SK-N-SH (cell line): ENCODE results near the gene ZNF580. TPM values are rescaled to one million over a fixed set of nuclear protein-coding genes. Genes with fewer than 3 reads are reported as not detected.

ENCODE experiments used
- CTCF ChIA-PET: fragments of 300-600, 350-600 bp; formaldehyde crosslinking; extraction: SDS; loops from one replicate; lab custom pipeline; 2021; lab: Yijun Ruan, JAX
- POLR2A ChIA-PET: fragments of 350-600 bp; sonication (Branson Sonifier 250); formaldehyde crosslinking; extraction: SDS; loops from one replicate; lab custom pipeline; 2020; ENCODE audit warnings: antibody characterized with exemption, inconsistent platforms; lab: Yijun Ruan, JAX
- DNase-seq: peaks from one replicate; pipeline ENCODE4 v3.0.0; 2012
- H2AFZ ChIP-seq: fragments of 200-600 bp; sonication (generic); 2 replicates; pipeline ENCODE4 v1.8.1; 2016; ENCODE audit warnings: antibody characterized with exemption, mild to moderate bottlenecking, low read depth
- H3F3A ChIP-seq: fragments of 200-600 bp; sonication (generic); replicated peaks from 2 replicates; pipeline ENCODE3; 2016; ENCODE audit warnings: antibody characterized with exemption, mild to moderate bottlenecking; ENCODE audit not compliant: insufficient read depth
- H3K27ac ChIP-seq, 2 experiments: fragments of 200-500 bp in 1 of 2; fragments of 200-600 bp in 1 of 2; sonication (Bioruptor generic) in 1 of 2; sonication (generic), shearing (Covaris generic) in 1 of 2; 2 replicates each; pipeline versions ENCODE4 v1.5.1 to v1.6.1; 2014 to 2016; ENCODE audit warnings: low read depth in 2 of 2, inconsistent platforms in 1 of 2, low read length in 1 of 2, mild to moderate bottlenecking in 1 of 2, mixed read lengths in 1 of 2
- H3K27me3 ChIP-seq: fragments of 200-600 bp; sonication (generic), shearing (Covaris generic); 2 replicates; pipeline ENCODE4 v1.6.1; 2016; ENCODE audit warnings: mixed run types; ENCODE audit not compliant: insufficient read depth
- H3K36me3 ChIP-seq, 2 experiments: fragments of 200-500 bp in 1 of 2; fragments of 200-600 bp in 1 of 2; sonication (Bioruptor generic) in 1 of 2; sonication (generic) in 1 of 2; replicated peaks in 1 of 2; 2 replicates each; pipeline versions ENCODE3 to v1.5.1; 2014 to 2016; ENCODE audit warnings: low read length in 1 of 2, mild to moderate bottlenecking in 1 of 2; ENCODE audit not compliant: insufficient read depth in 2 of 2, control insufficient read depth in 1 of 2
- H3K4me1 ChIP-seq, 2 experiments: fragments of 200-500 bp in 1 of 2; fragments of 200-600 bp in 1 of 2; sonication (Bioruptor generic) in 1 of 2; sonication (generic), shearing (Covaris generic) in 1 of 2; 2 replicates each; pipeline versions ENCODE4 v1.5.1 to v1.6.1; 2014 to 2016; ENCODE audit warnings: low read depth in 1 of 2, low read length in 1 of 2, mixed run types in 1 of 2; ENCODE audit not compliant: insufficient read depth in 2 of 2, control insufficient read depth in 1 of 2
- H3K4me2 ChIP-seq: fragments of 200-600 bp; sonication (generic), shearing (Covaris generic); 2 replicates; pipeline ENCODE4 v1.6.1; 2017; ENCODE audit warnings: mixed run types
- H3K4me3 ChIP-seq, 2 experiments: fragments of 200-500 bp in 1 of 2; fragments of 200-600 bp in 1 of 2; sonication (Bioruptor generic) in 1 of 2; sonication (generic), shearing (Covaris generic) in 1 of 2; 2 replicates each; pipeline versions ENCODE4 v1.5.1 to v1.8.1; 2014 to 2016; ENCODE audit warnings: low read depth in 2 of 2, inconsistent platforms in 1 of 2, low read length in 1 of 2, mild to moderate bottlenecking in 1 of 2, mixed read lengths in 1 of 2, moderate library complexity in 1 of 2
- H3K79me2 ChIP-seq: fragments of 200-600 bp; sonication (generic); 2 replicates; pipeline ENCODE4 v1.8.1; 2017; ENCODE audit warnings: mild to moderate bottlenecking; ENCODE audit not compliant: insufficient read depth
- H3K9ac ChIP-seq: fragments of 200-600 bp; sonication (generic); 2 replicates; pipeline ENCODE4 v1.6.1; 2017; ENCODE audit warnings: mixed run types
- H3K9me2 ChIP-seq: fragments of 200-600 bp; sonication (generic); 2 replicates; pipeline ENCODE4 v1.6.1; 2017; ENCODE audit warnings: mixed run types
- H3K9me3 ChIP-seq: fragments of 200-600 bp; sonication (generic); 2 replicates; pipeline ENCODE4 v1.6.1; 2017; ENCODE audit warnings: mixed run types, mild to moderate bottlenecking, moderate library complexity
- H4K20me1 ChIP-seq: fragments of 200-600 bp; sonication (generic); 2 replicates; pipeline ENCODE4 v1.6.1; 2017; ENCODE audit warnings: mild to moderate bottlenecking, mixed run types; ENCODE audit not compliant: insufficient read depth
- CHD2 ChIP-seq: fragments of 150-350 bp; IDR thresholded peaks from 2 replicates; pipeline ENCODE4 v1.6.1; 2018; ENCODE audit warnings: low read length; ENCODE audit not compliant: partially characterized antibody
- ELF1 ChIP-seq: IDR thresholded peaks from 2 replicates; pipeline ENCODE4 v1.4.0; 2012
- EP300 ChIP-seq, 2 experiments: IDR thresholded peaks; 2 replicates each; pipeline versions ENCODE4 v1.4.0 to v1.6.1; 2012; ENCODE audit warnings: borderline replicate concordance in 1 of 2, low read depth in 1 of 2, low read length in 1 of 2
- FOSL2 ChIP-seq: IDR thresholded peaks from 2 replicates; pipeline ENCODE4 v1.4.0; 2012; ENCODE audit warnings: low read depth, mild to moderate bottlenecking, moderate library complexity, borderline replicate concordance
- FOXJ3 ChIP-seq: sonication (generic); formaldehyde crosslinking; IDR thresholded peaks from 2 replicates; pipeline ENCODE4 v1.5.1; 2020; ENCODE audit warnings: mild to moderate bottlenecking, missing genetic modification reagents
- FOXM1 ChIP-seq: IDR thresholded peaks from 2 replicates; pipeline ENCODE4 v1.4.0; 2012; ENCODE audit warnings: low read depth, mild to moderate bottlenecking
- GATA2 ChIP-seq: sonication (generic); formaldehyde crosslinking; IDR thresholded peaks from 2 replicates; pipeline ENCODE4 v1.5.0; 2020; ENCODE audit warnings: mild to moderate bottlenecking, missing genetic modification reagents
- JUND ChIP-seq: IDR thresholded peaks from 2 replicates; pipeline ENCODE4 v1.4.0; 2012
- MXI1 ChIP-seq: IDR thresholded peaks from 2 replicates; pipeline ENCODE4 v1.6.1; 2012; ENCODE audit warnings: mild to moderate bottlenecking, low read depth, low read length, improper control_type of control experiment
- NFIC ChIP-seq: IDR thresholded peaks from 2 replicates; pipeline ENCODE4 v1.4.0; 2012; ENCODE audit warnings: borderline replicate concordance
- PBX3 ChIP-seq: IDR thresholded peaks from 2 replicates; pipeline ENCODE4; 2012
- POLR2AphosphoS5 ChIP-seq: IDR thresholded peaks from 2 replicates; pipeline ENCODE4 v1.6.1; 2012; ENCODE audit warnings: low read depth, low read length
- RCOR1 ChIP-seq: fragments of 150-350 bp; IDR thresholded peaks from 2 replicates; pipeline ENCODE4 v1.6.1; 2017; ENCODE audit warnings: antibody characterized with exemption, low read length
- REST ChIP-seq: IDR thresholded peaks from 2 replicates; pipeline ENCODE4 v1.6.1; 2012; ENCODE audit warnings: mild to moderate bottlenecking, low read depth, low read length, moderate library complexity
- RFX5 ChIP-seq: IDR thresholded peaks from 2 replicates; pipeline ENCODE4 v1.6.1; 2012; ENCODE audit warnings: mild to moderate bottlenecking, improper control_type of control experiment, low read length
- RXRA ChIP-seq: IDR thresholded peaks from 2 replicates; pipeline ENCODE4 v1.4.0; 2012; ENCODE audit warnings: low read depth, mild to moderate bottlenecking, borderline replicate concordance
- SIN3A ChIP-seq: IDR thresholded peaks from 2 replicates; pipeline ENCODE4 v1.6.1; 2012; ENCODE audit warnings: low read depth, mild to moderate bottlenecking, low read length, moderate library complexity, borderline replicate concordance
- SMC3 ChIP-seq: IDR thresholded peaks from 2 replicates; pipeline ENCODE4 v1.6.1; 2012; ENCODE audit warnings: low read depth, low read length, improper control_type of control experiment
- USF1 ChIP-seq: IDR thresholded peaks from 2 replicates; pipeline ENCODE4 v1.4.0; 2012; ENCODE audit warnings: low read depth, borderline replicate concordance
- USF2 ChIP-seq: fragments of 150-350 bp; IDR thresholded peaks from 2 replicates; pipeline ENCODE4 v1.6.1; 2017; ENCODE audit warnings: antibody characterized with exemption, low read length, low read depth, borderline replicate concordance
- WGBS: methylation state at CpG from one replicate; pipeline ENCODE4 v1.1.6; 2017; ENCODE audit warnings: low lambda C conversion rate; 5-methylcytosine and 5-hydroxymethylcytosine counted together
- polyA plus RNA-seq, 3 experiments: library from polyadenylated mRNA; depleted of rRNA; stranded (reverse); fragments of >200 nt; gene quantifications; 2 replicates each; pipeline ENCODE4 v1.2.3, GENCODE V29; 2012
- TF ChIP-seq, protein P1 (sequence below): fragments of 150-350 bp; IDR thresholded peaks from 2 replicates; pipeline ENCODE4 v1.6.1; 2016; ENCODE audit warnings: mild to moderate bottlenecking, low read depth, low read length
- TF ChIP-seq, protein P2 (sequence below): fragments of 200-600 bp; sonication (generic); IDR thresholded peaks from 2 replicates; pipeline ENCODE4 v1.6.1; 2017; ENCODE audit warnings: antibody characterized with exemption, mild to moderate bottlenecking, moderate library complexity

The ZNF580 gene
- 14.0 and 21.9 TPM in 2 replicates for polyA plus RNA-seq (2012; rRNA removed)
- 16.3 and 18.1 TPM in 2 replicates for polyA plus RNA-seq (2012; cell fraction: cytosol; rRNA removed)
- polyA plus RNA-seq (2012; cell fraction: nucleus; rRNA removed): 76.2 and 102 TPM in 2 replicates

- Histone ChIP-seq H3K36me3 (peaks cover 10 to 13% of the 10 kb centered on the region in 2 experiments), H3K4me3 (peak within 1 kb of the TSS; percentile 53 to 81), H3K9ac (peak within 1 kb of the TSS; percentile 86), H3K9me3 (no peaks in the 10 kb centered on the region), H2AFZ (peak within 1 kb of the TSS; percentile 49; the same call in 1 of the 2 replicates), H3K27ac (peak within 1 kb of the TSS; percentile 85 to 88), H3F3A (peaks cover 29% of the 10 kb centered on the region), H3K27me3 (no peaks in the 10 kb centered on the region), H3K4me1 (peaks cover 15 to 47% of the 10 kb centered on the region in 2 experiments; a peak in 1 of 4 replicates), H3K4me2 (peak within 1 kb of the TSS; percentile 95), H4K20me1 (no peaks in the 10 kb centered on the region), H3K9me2 (no peaks in the 10 kb centered on the region), H3K79me2 (peaks cover 95% of the 10 kb centered on the region)
- peak; percentile 90 for DNase-seq
- WGBS: 4% methylated on average over 31 of the region's 89 CpGs
- CTCF ChIA-PET: interaction anchor here (1.0 to 5.0 kb wide), 7 partner anchors 8 to 54 kb away, joined by 3 to 28 read pairs (median 8); no protein-coding TSS in a partner anchor
- POLR2A ChIA-PET: interaction anchor here (0.9 to 1.0 kb wide), 2 partner anchors 41 to 153 kb away, joined by 4 read pairs; partner anchors contain the start of gene ZNF524
- TF ChIP-seq PBX3 (peak; percentile 14), MXI1 (no peak), RXRA (no peak), NFIC (no peak), FOXM1 (no peak), FOXJ3 (CRISPR knock-in tag) (no peak), USF1 (no peak), RFX5 (0 out of 2 replicates have a peak, but pooled peaks have one; percentile 14), RCOR1 (no peak), REST (0 out of 2 replicates have a peak, but pooled peaks have one; percentile 7), EP300 (IDR thresholded peaks at IDR 0.05; ENCODE audit: borderline replicate concordance in 1 of 2, low read depth in 1 of 2, low read length in 1 of 2) (peak in 1 of 2 experiments; percentile 28; a peak in 1 of 4 replicates), SMC3 (no peak), JUND (no peak), FOSL2 (no peak), SIN3A (peak; percentile 72; the same call in 1 of the 2 replicates), CHD2 (peak; percentile 35), USF2 (no peak), POLR2AphosphoS5 (no peak), ELF1 (0 out of 2 replicates have a peak, but pooled peaks have one; percentile 12), GATA2 (no peak)
- TF ChIP-seq, protein P1, sequence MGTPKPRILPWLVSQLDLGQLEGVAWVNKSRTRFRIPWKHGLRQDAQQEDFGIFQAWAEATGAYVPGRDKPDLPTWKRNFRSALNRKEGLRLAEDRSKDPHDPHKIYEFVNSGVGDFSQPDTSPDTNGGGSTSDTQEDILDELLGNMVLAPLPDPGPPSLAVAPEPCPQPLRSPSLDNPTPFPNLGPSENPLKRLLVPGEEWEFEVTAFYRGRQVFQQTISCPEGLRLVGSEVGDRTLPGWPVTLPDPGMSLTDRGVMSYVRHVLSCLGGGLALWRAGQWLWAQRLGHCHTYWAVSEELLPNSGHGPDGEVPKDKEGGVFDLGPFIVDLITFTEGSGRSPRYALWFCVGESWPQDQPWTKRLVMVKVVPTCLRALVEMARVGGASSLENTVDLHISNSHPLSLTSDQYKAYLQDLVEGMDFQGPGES: no peak
- TF ChIP-seq, protein P2, sequence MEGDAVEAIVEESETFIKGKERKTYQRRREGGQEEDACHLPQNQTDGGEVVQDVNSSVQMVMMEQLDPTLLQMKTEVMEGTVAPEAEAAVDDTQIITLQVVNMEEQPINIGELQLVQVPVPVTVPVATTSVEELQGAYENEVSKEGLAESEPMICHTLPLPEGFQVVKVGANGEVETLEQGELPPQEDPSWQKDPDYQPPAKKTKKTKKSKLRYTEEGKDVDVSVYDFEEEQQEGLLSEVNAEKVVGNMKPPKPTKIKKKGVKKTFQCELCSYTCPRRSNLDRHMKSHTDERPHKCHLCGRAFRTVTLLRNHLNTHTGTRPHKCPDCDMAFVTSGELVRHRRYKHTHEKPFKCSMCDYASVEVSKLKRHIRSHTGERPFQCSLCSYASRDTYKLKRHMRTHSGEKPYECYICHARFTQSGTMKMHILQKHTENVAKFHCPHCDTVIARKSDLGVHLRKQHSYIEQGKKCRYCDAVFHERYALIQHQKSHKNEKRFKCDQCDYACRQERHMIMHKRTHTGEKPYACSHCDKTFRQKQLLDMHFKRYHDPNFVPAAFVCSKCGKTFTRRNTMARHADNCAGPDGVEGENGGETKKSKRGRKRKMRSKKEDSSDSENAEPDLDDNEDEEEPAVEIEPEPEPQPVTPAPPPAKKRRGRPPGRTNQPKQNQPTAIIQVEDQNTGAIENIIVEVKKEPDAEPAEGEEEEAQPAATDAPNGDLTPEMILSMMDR: no peak
These were observed at the start of gene ZNF580 for GRCh38 chr19:55640577-55641425. Gene ZNF580, plus strand, starts transcription at chr19:55641002. Its CDS starts 1,507 bp downstream, at chr19:55642509.
